ENCODE measurements around the gene MED27. TPM values are rescaled to one million over a fixed set of nuclear protein-coding genes. Genes with fewer than 3 reads are reported as not detected.

Gene MED27
- total and polyA plus RNA-seq, 10 of the 15 experiments (the other 5 are each of a cell fraction or from before 2014, with no cell fraction given), result 20.3 to 50.3 (median 35.5) TPM

- Histone ChIP-seq H3K4me2 (ENCODE audit: control insufficient read depth, insufficient read depth) (no peak overlapping the region), H3K27me3 (replicated peaks in 1 of 2; ENCODE audit: control insufficient read depth in 2 of 2, insufficient read depth in 2 of 2, low read length in 1 of 2) (no peaks in the 10 kb centered on the region), H3K4me1 (ENCODE audit: control insufficient read depth, insufficient read depth, low read length) (no peaks in the 10 kb centered on the region), H3K9me3 (replicated peaks; ENCODE audit: control insufficient read depth, insufficient read depth, low read length) (no peaks in the 10 kb centered on the region), H2AFZ (ENCODE audit: control insufficient read depth, low read depth, low read length) (no peak overlapping the region), H3K27ac (ENCODE audit: control insufficient read depth, insufficient read depth) (no peak overlapping the region), H3K4me3 (no peak overlapping the region), H3K9ac (ENCODE audit: control insufficient read depth, insufficient read depth, low read length) (no peak overlapping the region), H3K79me2 (ENCODE audit: control insufficient read depth, insufficient read depth, low read length) (no peaks in the 10 kb centered on the region), H4K20me1 (ENCODE audit: control insufficient read depth, insufficient read depth) (no peaks in the 10 kb centered on the region), H3K36me3 (ENCODE audit: control insufficient read depth in 2 of 2, insufficient read depth in 2 of 2, low read length in 1 of 2) (no peaks in the 10 kb centered on the region; a peak in 2 of 4 replicates)
- DNase-seq (ENCODE audit: low read depth, low spot score) (no peak), FAIRE-seq (no peak), ATAC-seq (no peak)
- ChIA-PET RAD21 (ENCODE audit: unreplicated experiment) (no interaction called here), SMC1A (ENCODE audit: uncharacterized antibody, unreplicated experiment) (interaction anchor here (1.4 kb wide), 1 partner anchor 11 kb away, joined by 4 read pairs; no protein-coding TSS in a partner anchor), CTCF (interaction anchor here (0.6 to 0.7 kb wide), 2 partner anchors 39 to 770 kb away, joined by 3 read pairs; no protein-coding TSS in a partner anchor), POLR2A (no interaction called here)
- in situ Hi-C loops (cut with MboI), result no loop called here
- no TSS peak for BruUV-seq (replicated peaks)
- no peak for TF ChIP-seq BRCA1 (IDR thresholded peaks at IDR 0.05; ENCODE audit: low read depth, low read length)
- no peak for TF ChIP-seq CBX3 (IDR thresholded peaks at IDR 0.05; ENCODE audit: borderline replicate concordance, low read depth)
- no peak for TF ChIP-seq ATF7 (IDR thresholded peaks at IDR 0.05; ENCODE audit: low read depth)
- TF ChIP-seq USF2 (IDR thresholded peaks at IDR 0.05; ENCODE audit: borderline replicate concordance, low read depth, low read length), result no peak
- TF ChIP-seq FOXK2 (IDR thresholded peaks at IDR 0.05), result no peak
- no peak for TF ChIP-seq TCF7 (IDR thresholded peaks at IDR 0.05; ENCODE audit: borderline replicate concordance)
- no peak for TF ChIP-seq IRF4 (IDR thresholded peaks at IDR 0.05; ENCODE audit: low read depth, low read length)
- no peak for TF ChIP-seq POLR2A (IDR thresholded peaks at IDR 0.05; ENCODE audit: low read depth, low read length)
- TF ChIP-seq KDM1A (IDR thresholded peaks at IDR 0.05; ENCODE audit: borderline replicate concordance), result no peak
- no peak for TF ChIP-seq ESRRA (IDR thresholded peaks at IDR 0.05; ENCODE audit: low read length)
- TF ChIP-seq, protein P1, sequence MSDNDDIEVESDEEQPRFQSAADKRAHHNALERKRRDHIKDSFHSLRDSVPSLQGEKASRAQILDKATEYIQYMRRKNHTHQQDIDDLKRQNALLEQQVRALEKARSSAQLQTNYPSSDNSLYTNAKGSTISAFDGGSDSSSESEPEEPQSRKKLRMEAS (IDR thresholded peaks at IDR 0.05; ENCODE audit: low read depth, low read length), result no peak
- no peak for TF ChIP-seq SIN3A (IDR thresholded peaks at IDR 0.05; ENCODE audit: low read depth, low read length)
- TF ChIP-seq, protein P2, sequence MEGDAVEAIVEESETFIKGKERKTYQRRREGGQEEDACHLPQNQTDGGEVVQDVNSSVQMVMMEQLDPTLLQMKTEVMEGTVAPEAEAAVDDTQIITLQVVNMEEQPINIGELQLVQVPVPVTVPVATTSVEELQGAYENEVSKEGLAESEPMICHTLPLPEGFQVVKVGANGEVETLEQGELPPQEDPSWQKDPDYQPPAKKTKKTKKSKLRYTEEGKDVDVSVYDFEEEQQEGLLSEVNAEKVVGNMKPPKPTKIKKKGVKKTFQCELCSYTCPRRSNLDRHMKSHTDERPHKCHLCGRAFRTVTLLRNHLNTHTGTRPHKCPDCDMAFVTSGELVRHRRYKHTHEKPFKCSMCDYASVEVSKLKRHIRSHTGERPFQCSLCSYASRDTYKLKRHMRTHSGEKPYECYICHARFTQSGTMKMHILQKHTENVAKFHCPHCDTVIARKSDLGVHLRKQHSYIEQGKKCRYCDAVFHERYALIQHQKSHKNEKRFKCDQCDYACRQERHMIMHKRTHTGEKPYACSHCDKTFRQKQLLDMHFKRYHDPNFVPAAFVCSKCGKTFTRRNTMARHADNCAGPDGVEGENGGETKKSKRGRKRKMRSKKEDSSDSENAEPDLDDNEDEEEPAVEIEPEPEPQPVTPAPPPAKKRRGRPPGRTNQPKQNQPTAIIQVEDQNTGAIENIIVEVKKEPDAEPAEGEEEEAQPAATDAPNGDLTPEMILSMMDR (IDR thresholded peaks at IDR 0.05 in 2 of 3, conservative IDR thresholded peaks at IDR 0.05 in 1 of 3; ENCODE audit: control insufficient read depth in 2 of 3, extremely low read depth in 1 of 3, insufficient read depth in 1 of 3, low read depth in 3 of 3, low read length in 3 of 3), result no peak
- intact Hi-C loops (cut with micrococcal nuclease; ENCODE audit: unreplicated experiment), result no loop called here
- WGBS (ENCODE audit: insufficient coverage, insufficient replicate concordance, low lambda C conversion rate, missing lambda C conversion rate), result 96% methylated on average over 10 of the region's 10 CpGs
Observed at GRCh38 chr9:131868766-131869165, 210.9 kb downstream of the MED27 start.
